Measurements from ENCODE around the gene SEL1L3. TPM values are rescaled to one million over a fixed set of nuclear protein-coding genes. Genes with fewer than 3 reads are reported as not detected.

Gene SEL1L3
- total RNA-seq, 2 donors from 2014 or later: 56.5 to 59.0 TPM

DNA sequence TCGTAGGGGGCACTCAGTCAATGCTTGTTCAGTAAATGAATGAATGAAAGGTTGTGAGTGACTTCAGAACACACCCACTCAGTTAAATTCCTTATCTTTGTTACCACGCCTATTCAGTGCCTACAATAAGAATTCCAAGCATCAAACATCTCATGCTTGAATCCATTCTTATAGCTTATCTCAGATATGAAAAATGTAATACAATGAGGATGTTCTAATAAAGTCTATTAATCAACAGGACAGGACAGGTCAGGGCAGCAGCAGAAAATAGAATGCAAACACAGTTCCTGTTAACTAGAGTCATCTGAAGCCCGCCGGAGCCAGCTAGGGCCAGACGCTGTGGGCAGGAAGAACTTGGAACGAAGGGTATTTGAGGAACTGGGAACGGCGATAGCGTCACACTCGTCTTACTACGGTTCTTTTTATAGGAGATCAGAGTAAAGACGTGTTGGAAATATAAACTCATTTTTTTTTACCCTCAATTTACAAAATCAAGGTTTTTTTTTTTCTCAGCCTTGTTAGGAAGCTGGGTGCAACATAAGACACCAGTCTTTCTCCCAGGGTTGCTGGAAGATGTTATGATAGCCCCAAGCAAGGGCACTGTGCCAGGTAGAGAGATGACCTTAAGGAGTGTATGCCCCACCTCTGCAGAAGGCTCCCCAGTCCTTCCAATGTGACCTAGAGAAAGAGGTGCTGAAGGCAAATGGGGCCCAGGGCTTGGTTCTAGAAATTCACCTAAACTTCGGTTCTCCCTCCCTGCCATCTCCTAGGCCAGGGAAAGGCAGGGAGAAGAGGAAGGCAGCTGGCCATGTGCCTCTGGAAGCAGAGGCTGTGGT lies 48.3 kb downstream of the SEL1L3 start:
- no peaks in the 10 kb centered on the region for H3K27me3 Mint-ChIP-seq
- H3K4me3 Mint-ChIP-seq: no peak overlapping the region
- no peak overlapping the region for H3K27ac Mint-ChIP-seq
- H3K9me3 ChIP-seq (ENCODE audit: control insufficient read depth, low read length, poor library complexity, severe bottlenecking): no peaks in the 10 kb centered on the region
- no peak for DNase-seq
- H3K4me1 Mint-ChIP-seq: peaks cover 8% of the 10 kb centered on the region
- no peak for ATAC-seq
- peaks cover 10% of the 10 kb centered on the region for H3K36me3 Mint-ChIP-seq (ENCODE audit: low read depth)

GRCh38 chr4:25813448-25814106 lies 49.2 kb downstream of the SEL1L3 start:
- Mint-ChIP-seq H3K27me3 (no peaks in the 10 kb centered on the region), H3K4me3 (no peak overlapping the region), H3K4me1 (peaks cover 8% of the 10 kb centered on the region), H3K27ac (no peak overlapping the region), H3K36me3 (ENCODE audit: low read depth) (peaks cover 12% of the 10 kb centered on the region)
- no peak for ATAC-seq
- no peaks in the 10 kb centered on the region for H3K9me3 ChIP-seq (ENCODE audit: control insufficient read depth, low read length, poor library complexity, severe bottlenecking)
- DNase-seq: no peak

- Mint-ChIP-seq H3K4me3 (no peak overlapping the region), H3K27ac (no peak overlapping the region), H3K27me3 (no peaks in the 10 kb centered on the region), H3K36me3 (ENCODE audit: low read depth) (peaks cover 11% of the 10 kb centered on the region), H3K4me1 (peaks cover 8% of the 10 kb centered on the region)
- DNase-seq (no peak), ATAC-seq (no peak)
- no peaks in the 10 kb centered on the region for H3K9me3 ChIP-seq (ENCODE audit: control insufficient read depth, low read length, poor library complexity, severe bottlenecking)
Measured at GRCh38 chr4:25811841-25812240, 50.9 kb downstream of the SEL1L3 start.

GRCh38 chr4:25811374-25811690 lies 51.5 kb downstream of the SEL1L3 start:
- no peaks in the 10 kb centered on the region for H3K9me3 ChIP-seq (ENCODE audit: control insufficient read depth, low read length, poor library complexity, severe bottlenecking)
- peaks cover 7% of the 10 kb centered on the region for H3K4me1 Mint-ChIP-seq
- H3K4me3 Mint-ChIP-seq: no peak overlapping the region
- H3K27me3 Mint-ChIP-seq: no peaks in the 10 kb centered on the region
- DNase-seq (no peak), ATAC-seq (no peak)
- no peak overlapping the region for H3K27ac Mint-ChIP-seq
- peaks cover 6% of the 10 kb centered on the region for H3K36me3 Mint-ChIP-seq (ENCODE audit: low read depth)

GRCh38 chr4:25810461-25811373 lies 52.1 kb downstream of the SEL1L3 start:
- DNase-seq: no peak
- H3K36me3 Mint-ChIP-seq (ENCODE audit: low read depth): peaks cover 6% of the 10 kb centered on the region

GRCh38 chr4:25809996-25810395 lies 52.8 kb downstream of the SEL1L3 start:
- H3K9me3 ChIP-seq (ENCODE audit: control insufficient read depth, low read length, poor library complexity, severe bottlenecking): no peaks in the 10 kb centered on the region
- Mint-ChIP-seq H3K27ac (no peak overlapping the region), H3K36me3 (ENCODE audit: low read depth) (peaks cover 6% of the 10 kb centered on the region), H3K4me1 (peaks cover 7% of the 10 kb centered on the region), H3K27me3 (no peaks in the 10 kb centered on the region), H3K4me3 (no peak overlapping the region)
- DNase-seq: no peak
- no peak for ATAC-seq

More at GRCh38 chr4:25810461-25811373, 52.1 kb downstream of the SEL1L3 start:
- H3K9me3 ChIP-seq (ENCODE audit: control insufficient read depth, low read length, poor library complexity, severe bottlenecking): no peaks in the 10 kb centered on the region
- ATAC-seq: no peak
- no peak overlapping the region for H3K27ac Mint-ChIP-seq
- peaks cover 7% of the 10 kb centered on the region for H3K4me1 Mint-ChIP-seq
- no peaks in the 10 kb centered on the region for H3K27me3 Mint-ChIP-seq
- no peak overlapping the region for H3K4me3 Mint-ChIP-seq

- Mint-ChIP-seq H3K36me3 (ENCODE audit: low read depth) (peaks cover 2% of the 10 kb centered on the region), H3K27ac (no peak overlapping the region), H3K27me3 (no peaks in the 10 kb centered on the region), H3K4me3 (no peak overlapping the region), H3K4me1 (peaks cover under 1% of the 10 kb centered on the region)
- ATAC-seq: no peak
- DNase-seq: no peak
- no peaks in the 10 kb centered on the region for H3K9me3 ChIP-seq (ENCODE audit: control insufficient read depth, low read length, poor library complexity, severe bottlenecking)
Measured at GRCh38 chr4:25807102-25807728, 55.6 kb downstream of the SEL1L3 start.

DNA sequence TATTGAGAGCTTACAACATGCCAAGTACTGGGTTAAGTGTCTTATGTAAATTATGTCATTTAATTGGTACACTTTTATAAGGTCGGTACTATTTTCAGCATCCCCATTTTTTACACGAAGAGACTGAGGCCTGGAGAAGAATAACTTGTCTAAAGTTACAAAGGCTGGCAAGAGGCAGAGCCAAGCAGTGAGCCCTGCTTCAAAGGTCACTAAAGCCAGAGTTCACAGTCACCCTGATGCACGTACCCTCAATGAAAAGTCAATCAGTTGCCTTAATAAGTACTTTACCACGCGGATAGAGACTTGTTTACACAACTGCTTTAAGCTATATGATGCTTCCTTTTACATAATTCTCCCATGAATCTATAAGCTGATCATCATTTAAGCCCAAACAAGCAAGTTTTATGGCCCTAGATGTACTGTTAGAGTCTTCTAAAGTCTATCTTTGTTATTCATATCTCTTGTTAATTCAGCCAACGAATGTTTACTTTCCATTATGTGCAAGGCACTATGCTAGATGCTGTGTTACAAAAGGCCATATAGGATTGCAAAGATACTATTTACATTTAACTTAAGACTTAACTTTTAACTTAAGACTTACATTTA lies 57.4 kb downstream of the SEL1L3 start:
- peaks cover 2% of the 10 kb centered on the region for H3K4me1 Mint-ChIP-seq
- H3K36me3 Mint-ChIP-seq (ENCODE audit: low read depth): peaks cover 6% of the 10 kb centered on the region
- ATAC-seq: no peak
- no peak overlapping the region for H3K4me3 Mint-ChIP-seq
- DNase-seq: no peak
- no peaks in the 10 kb centered on the region for H3K9me3 ChIP-seq (ENCODE audit: control insufficient read depth, low read length, poor library complexity, severe bottlenecking)
- no peaks in the 10 kb centered on the region for H3K27me3 Mint-ChIP-seq
- H3K27ac Mint-ChIP-seq: no peak overlapping the region

GRCh38 chr4:25803720-25804225 lies 59.0 kb downstream of the SEL1L3 start:
- H3K9me3 ChIP-seq (ENCODE audit: control insufficient read depth, low read length, poor library complexity, severe bottlenecking): no peaks in the 10 kb centered on the region
- ATAC-seq: no peak
- Mint-ChIP-seq H3K4me3 (no peak overlapping the region), H3K27ac (no peak overlapping the region), H3K4me1 (peaks cover 2% of the 10 kb centered on the region), H3K27me3 (no peaks in the 10 kb centered on the region), H3K36me3 (ENCODE audit: low read depth) (peaks cover 11% of the 10 kb centered on the region)
- no peak for DNase-seq

GRCh38 chr4:25801594-25801993 lies 61.2 kb downstream of the SEL1L3 start:
- Mint-ChIP-seq H3K4me3 (no peak overlapping the region), H3K36me3 (ENCODE audit: low read depth) (peaks cover 15% of the 10 kb centered on the region), H3K27me3 (no peaks in the 10 kb centered on the region), H3K4me1 (peaks cover 5% of the 10 kb centered on the region), H3K27ac (no peak overlapping the region)
- ATAC-seq (no peak), DNase-seq (no peak)
- H3K9me3 ChIP-seq (ENCODE audit: control insufficient read depth, low read length, poor library complexity, severe bottlenecking): no peaks in the 10 kb centered on the region

DNA sequence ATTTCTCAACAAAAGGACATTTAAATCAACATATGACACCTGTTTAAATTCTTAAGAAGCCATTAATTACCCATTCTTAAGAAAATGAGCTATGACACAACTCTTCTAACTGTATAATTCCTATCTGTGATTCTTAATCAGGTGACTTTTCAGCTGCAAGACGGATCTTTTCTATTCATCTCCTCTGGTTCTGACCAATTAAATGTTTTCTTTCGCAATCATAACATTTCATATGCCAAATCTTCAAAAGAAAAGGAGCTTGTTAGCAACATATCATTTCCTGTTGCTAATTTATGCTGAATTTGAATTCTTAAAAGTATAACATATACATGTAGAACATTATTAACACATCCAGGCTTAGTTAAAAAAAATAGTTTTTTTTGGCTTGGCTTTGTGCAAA lies 62.5 kb downstream of the SEL1L3 start:
- no peaks in the 10 kb centered on the region for H3K9me3 ChIP-seq (ENCODE audit: control insufficient read depth, low read length, poor library complexity, severe bottlenecking)
- H3K4me1 Mint-ChIP-seq: peaks cover 10% of the 10 kb centered on the region
- ATAC-seq (no peak), DNase-seq (no peak)
- H3K27ac Mint-ChIP-seq: no peak overlapping the region
- H3K27me3 Mint-ChIP-seq: no peaks in the 10 kb centered on the region
- peaks cover 18% of the 10 kb centered on the region for H3K36me3 Mint-ChIP-seq (ENCODE audit: low read depth)
- no peak overlapping the region for H3K4me3 Mint-ChIP-seq

DNA sequence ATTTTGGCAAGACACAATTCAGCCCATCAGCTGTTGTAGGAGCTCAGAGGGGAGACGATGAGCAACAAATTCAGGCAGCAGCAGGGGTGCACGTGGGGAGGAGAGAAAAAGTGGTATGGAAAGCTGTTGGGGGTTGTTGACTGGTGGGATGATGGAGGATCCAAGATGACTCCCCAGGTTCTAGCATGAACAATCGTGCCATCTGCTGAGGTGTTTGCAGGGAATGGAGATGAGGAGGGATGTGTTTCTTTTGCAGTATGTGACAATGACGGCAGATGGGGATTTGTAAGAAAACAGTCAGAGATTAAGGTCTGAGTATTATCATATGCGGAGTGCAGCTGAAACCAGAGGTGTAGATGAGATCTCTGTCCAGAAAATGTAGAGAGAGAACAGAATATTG lies 63.3 kb downstream of the SEL1L3 start:
- Mint-ChIP-seq H3K36me3 (ENCODE audit: low read depth) (peaks cover 22% of the 10 kb centered on the region), H3K4me3 (no peak overlapping the region), H3K4me1 (peaks cover 12% of the 10 kb centered on the region), H3K27ac (no peak overlapping the region), H3K27me3 (no peaks in the 10 kb centered on the region)
- no peaks in the 10 kb centered on the region for H3K9me3 ChIP-seq (ENCODE audit: control insufficient read depth, low read length, poor library complexity, severe bottlenecking)
- no peak for ATAC-seq
- no peak for DNase-seq
